HG03196 (cell line): ENCODE measurements around the gene RASA3.
"Not testable (repeated sequence)": the region's sequence is repeated elsewhere in the genome, so short reads cannot be mapped to it uniquely, and the experiment has no call there.

ENCODE experiments used
- ATAC-seq: cut with Tn5 transposase; IDR thresholded peaks from one replicate; pipeline ENCODE4 v1.9.1; 2021; ENCODE audit not compliant: unreplicated experiment

The RASA3 gene

DNA sequence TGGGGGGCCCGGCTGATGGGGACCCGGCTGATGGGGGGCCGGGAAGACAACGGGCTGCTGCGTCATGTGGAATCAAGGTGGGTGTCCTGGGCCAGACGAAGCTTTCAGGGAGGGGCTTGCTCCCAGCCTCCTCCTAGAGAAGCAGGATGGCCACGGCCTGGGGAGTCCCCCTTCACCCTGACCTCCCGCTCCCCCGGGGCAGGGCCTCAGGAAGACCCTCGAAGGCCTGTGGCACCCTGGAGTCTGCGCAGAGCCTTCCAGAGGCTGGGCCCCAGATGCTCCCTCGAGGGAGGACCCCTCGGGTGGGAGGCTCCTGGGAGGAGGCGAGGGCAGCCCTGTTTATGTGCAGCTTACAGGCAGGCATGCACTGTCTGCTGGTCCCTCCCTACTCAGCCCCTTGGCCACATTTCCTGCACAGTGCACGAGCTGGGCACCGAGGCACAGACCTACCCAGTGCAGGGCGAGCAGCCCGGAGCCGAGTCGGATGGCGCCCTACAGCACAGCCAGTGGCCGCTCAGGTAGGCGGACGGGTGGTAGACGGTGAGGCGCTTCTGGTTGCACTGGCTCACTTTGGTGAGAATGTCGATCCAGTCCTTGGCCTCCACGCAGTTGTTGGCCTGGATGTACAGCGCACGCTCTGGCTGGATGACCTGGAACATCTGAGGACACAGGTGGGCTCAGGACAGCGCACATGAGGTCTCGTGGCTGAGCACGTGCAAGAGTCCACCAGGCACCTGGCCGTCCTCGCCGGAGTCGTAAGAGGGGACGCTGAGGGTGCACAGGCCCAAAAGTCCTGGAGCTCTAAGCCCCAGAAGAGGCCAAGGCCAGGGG, 136.1 kb downstream of the RASA3 start:
- ATAC-seq, result no peak

DNA sequence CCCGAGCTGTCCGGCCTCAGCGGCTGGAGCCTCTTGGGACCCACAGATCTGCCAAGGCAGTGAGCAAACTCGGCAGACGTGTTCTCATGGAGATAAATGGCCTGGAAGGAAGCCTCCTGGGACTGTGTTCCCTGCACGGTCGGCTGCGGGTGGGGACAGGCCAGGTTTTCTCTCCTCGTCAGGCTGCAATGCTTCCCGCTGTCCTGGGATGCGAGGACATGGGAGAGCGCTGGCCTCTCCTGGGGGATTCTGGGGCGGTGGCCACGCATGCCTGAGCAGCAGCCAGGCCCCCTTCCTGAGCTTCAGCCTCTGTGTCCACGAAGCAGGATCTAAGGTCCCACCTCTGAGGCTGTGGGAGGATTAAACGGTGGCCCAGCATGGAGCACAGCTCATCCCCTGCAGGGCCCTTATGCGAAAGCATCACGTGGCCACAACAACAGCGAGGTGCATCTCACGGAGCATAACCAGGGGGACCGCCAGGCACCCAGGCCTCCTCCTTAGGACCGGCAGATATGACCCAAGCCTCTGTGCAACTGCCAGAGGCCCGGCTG, 137.3 kb downstream of the RASA3 start:
- ATAC-seq, result no peak

DNA sequence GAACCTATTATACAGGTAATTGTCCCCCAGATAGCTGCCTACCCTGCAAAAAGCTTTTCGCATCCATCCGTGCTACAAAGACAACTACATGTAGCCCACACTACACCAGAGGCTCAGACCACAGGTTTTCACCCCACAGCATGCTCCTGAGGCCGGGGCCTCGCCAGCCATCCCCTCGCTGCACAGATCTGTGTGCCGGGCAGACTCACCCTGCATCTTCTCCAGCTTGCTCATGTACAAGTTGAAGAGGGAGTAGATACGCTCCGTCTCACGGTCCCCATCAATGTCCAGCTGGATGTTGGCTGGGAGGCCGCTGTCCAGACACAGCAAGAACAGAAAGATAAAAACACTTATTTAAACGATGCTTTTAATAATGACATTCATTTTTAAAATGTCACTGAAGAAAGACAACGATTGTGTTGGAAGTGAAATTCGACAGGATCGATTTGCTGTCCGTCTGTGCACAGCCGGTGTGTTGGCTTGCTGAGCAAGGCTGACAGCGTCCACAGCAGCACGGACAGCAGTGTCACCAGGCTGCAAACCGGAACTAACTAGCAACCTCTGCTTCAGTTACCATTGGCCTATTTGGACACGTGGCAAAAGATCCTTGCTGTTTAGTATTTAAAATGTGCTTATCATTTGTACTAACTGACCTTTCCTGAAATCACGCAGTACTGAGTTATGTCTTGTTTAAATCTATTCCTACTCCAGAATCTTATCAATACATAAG, 140.0 kb downstream of the RASA3 start:
- ATAC-seq, result no peak

DNA sequence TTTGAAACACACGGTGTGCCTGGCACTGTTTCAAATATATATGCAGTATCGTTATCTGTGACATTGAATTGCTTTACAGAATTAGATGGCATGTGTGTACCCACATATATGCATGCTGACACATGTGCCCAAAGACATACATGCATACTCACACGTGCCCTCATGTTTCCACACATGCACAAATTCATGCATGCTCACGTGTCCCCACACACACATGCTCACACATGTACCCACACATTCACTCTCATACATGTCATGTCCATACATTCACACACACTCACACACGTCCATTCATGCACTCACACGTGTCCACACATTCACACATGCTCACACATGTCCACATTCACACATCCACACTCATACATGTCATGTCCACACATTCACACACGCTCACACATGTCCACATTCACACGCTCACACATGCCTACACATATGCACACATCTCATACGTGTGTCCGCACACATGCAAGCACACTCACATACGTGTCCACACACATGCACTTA, 140.7 kb downstream of the RASA3 start:
- no peak for ATAC-seq

DNA sequence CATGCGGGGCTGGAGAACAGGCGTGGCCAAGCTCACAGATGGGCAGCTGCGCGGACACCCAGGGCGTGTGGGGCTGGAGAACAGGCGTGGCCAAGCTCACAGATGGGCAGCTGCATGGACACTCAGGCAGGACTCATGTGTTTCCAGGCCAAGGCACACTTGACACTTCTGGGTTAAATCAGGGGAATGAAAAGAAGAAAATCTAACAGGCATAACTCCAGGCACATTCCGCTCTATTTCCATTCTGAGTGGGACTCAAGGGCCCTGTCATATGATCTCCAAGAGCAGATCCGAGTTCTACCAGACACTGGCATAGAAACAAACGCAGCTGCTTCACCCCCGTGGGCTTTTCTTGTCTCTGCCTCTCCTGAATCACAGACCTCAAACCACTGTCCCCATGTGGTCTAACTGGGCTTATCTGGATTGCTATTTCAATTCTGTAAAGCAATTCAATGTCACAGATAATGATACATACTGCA, 141.2 kb downstream of the RASA3 start:
- ATAC-seq, result no peak

- no peak for ATAC-seq
Observed at GRCh38 chr13:113990321-113990837, 142.0 kb downstream of the RASA3 start.

- no peak for ATAC-seq
Observed at GRCh38 chr13:113989585-113990300, 142.7 kb downstream of the RASA3 start.

- not testable (repeated sequence) for ATAC-seq
Observed at GRCh38 chr13:113988859-113989258, 143.6 kb downstream of the RASA3 start.

GRCh38 chr13:113982296-113982661, 150.1 kb downstream of the RASA3 start:
- no peak for ATAC-seq

GRCh38 chr13:113981611-113982295, 150.7 kb downstream of the RASA3 start:
- no peak for ATAC-seq

GRCh38 chr13:113981194-113981605, 151.2 kb downstream of the RASA3 start:
- no peak for ATAC-seq

GRCh38 chr13:113980489-113981064, 151.8 kb downstream of the RASA3 start:
- ATAC-seq, result no peak

GRCh38 chr13:113979791-113980471, 152.5 kb downstream of the RASA3 start:
- ATAC-seq, result no peak

DNA sequence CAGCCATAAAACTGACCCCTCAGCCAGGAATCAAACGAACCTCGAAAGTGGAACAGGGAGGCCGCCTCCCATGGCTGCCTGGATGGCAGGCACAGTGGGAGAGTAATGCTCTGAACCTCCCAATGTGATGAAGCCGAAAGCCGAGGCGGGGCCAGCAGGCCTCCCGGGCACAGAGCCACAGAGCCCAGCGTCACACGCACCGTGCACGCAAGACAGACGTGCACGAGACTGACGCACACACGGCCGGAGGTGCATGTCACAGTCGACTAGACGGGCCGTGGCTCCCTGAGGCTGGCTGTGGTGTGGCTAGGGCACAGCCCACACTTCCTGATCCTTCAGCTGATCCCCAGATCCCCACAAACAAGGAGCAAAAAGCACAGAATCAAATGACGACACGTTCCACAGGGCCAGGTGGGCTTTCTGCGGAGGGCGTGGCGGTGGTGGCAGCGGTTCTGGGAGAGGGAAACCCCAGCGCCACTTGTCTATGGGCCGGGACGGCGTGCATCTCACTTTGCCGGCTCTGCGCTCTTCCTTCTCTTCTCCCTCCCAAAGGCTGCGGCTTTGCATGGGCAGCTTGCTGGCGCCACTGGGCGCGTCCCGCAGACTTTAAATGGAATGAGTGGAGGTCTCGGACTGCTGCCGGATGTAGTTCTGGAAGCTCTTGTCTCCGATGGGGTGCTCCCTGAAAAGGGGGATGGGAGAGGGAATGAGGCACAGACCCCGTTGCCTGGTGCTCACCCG, 153.5 kb downstream of the RASA3 start:
- no peak for ATAC-seq

DNA sequence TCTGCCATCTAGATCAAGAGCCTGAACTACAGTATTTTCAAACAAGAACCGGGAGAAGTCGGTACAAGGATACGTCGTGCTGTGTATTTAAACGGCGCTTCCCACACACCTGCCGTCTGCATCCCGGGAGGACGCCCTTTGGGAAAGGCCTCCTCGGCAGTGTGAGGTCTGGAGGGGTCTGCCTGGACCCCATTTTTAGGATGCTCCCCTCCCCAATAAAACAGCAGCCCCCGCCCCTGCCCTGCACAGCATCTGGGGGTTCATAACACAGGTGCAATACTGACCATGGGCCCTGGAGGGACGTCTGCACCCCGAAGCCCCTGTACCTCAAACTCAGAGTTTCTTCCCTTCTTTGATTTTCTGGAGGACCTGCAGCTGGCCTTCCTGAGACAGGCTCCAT, 154.4 kb downstream of the RASA3 start:
- no peak for ATAC-seq

DNA sequence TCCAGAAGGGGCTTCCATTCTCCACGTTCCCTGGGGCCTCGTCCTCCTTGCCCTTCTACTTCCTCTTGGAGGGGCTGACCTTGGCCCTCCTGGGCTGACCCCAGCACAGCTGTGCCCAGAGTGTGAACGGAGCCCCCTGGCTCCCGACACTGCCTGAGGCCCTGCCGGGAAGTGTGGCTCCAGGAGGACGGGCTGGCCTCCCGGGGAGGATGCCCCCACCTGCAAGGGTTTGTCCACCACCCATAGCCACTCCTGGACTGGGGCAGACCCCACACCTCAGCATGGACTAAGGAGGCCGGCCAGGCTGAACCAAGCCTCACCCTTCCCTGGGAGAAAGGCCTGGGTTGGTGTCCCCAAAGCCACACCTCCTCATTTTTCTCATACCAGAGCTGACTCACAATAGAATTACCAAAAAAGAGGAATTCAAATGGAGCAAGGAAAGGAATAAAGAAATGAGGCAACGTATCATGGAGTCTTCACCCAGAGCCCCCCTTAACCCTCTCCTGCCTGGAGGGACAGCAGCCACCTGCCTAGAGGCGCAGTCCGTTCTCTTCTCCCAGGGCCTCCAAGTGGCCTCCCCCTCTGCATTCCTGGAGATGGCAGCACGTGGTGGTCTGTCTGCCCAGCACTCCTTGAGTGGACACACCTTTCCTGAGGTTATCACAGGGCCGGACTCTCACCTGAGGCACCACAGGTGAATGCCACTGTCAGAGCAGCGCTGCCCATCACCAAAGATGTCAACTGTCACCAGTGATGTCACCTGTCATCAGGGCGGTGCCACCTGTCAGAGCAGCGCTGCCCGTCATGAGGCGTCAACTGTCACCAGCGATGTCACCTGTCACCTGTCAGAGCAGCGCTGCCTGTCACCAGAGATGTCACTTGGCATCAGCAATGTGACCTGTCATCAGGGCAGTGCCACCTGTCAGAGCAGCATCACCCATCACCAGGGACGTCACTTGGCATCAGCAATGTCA, 155.4 kb downstream of the RASA3 start:
- no peak for ATAC-seq

- ATAC-seq, result no peak
Observed at GRCh38 chr13:113975416-113975815, 157.0 kb downstream of the RASA3 start.
